Measurements from ENCODE around the gene CHD9.

Gene CHD9

GRCh38 chr16:53166099-53166498 lies 111.3 kb downstream of the CHD9 start:
- no peak overlapping the region for H2AK5ac ChIP-seq (ENCODE audit: low read length)
- H4K8ac ChIP-seq (ENCODE audit: low read depth, low read length): no peak overlapping the region
- no peak overlapping the region for H3K27ac ChIP-seq (ENCODE audit: low read depth, low read length)
- H4K91ac ChIP-seq (ENCODE audit: low read depth, low read length): no peak overlapping the region
- H3K79me1 ChIP-seq (ENCODE audit: low read length): no peaks in the 10 kb centered on the region
- H2AFZ ChIP-seq (ENCODE audit: insufficient read depth, low read length, poor library complexity): no peak overlapping the region
- no peak overlapping the region for H3K23ac ChIP-seq (ENCODE audit: low read length)
- peak in 1 of 2 donors; percentile 34 for DNase-seq
- no peak overlapping the region for H3K4ac ChIP-seq (ENCODE audit: low read depth, low read length)
- no peak overlapping the region for H2BK5ac ChIP-seq (ENCODE audit: low read depth, low read length, poor library complexity)
- no peak overlapping the region for H4K12ac ChIP-seq (ENCODE audit: low read depth, low read length)
- no peak overlapping the region for H2BK120ac ChIP-seq (ENCODE audit: insufficient read depth, low read length, poor library complexity)
- H3K14ac ChIP-seq (ENCODE audit: low read length): no peak overlapping the region
- H3K36me3 ChIP-seq (ENCODE audit: control insufficient read depth in 1 of 2, insufficient read depth in 2 of 2, low read length in 2 of 2): peaks cover 1 to 2% of the 10 kb centered on the region in 2 experiments
- H3K4me2 ChIP-seq (ENCODE audit: low read length): no peak overlapping the region
- no peaks in the 10 kb centered on the region for H3K9me3 ChIP-seq (ENCODE audit: insufficient read depth, low read depth, low read length)
- no peaks in the 10 kb centered on the region for H3K4me1 ChIP-seq (ENCODE audit: control insufficient read depth in 1 of 2, insufficient read depth in 2 of 2, low read length in 2 of 2)
- no peak overlapping the region for H2BK12ac ChIP-seq (ENCODE audit: low read length)
- H3K18ac ChIP-seq (ENCODE audit: low read length): no peak overlapping the region
- H3K79me2 ChIP-seq (ENCODE audit: control insufficient read depth, insufficient read depth, low read length, poor library complexity): no peaks in the 10 kb centered on the region
- H3K9ac ChIP-seq (ENCODE audit: low read length): no peak overlapping the region
- H3K4me3 ChIP-seq (ENCODE audit: low read depth, low read length): no peak overlapping the region
- no peaks in the 10 kb centered on the region for H3K27me3 ChIP-seq (ENCODE audit: insufficient read depth, low read length)

- Histone ChIP-seq H3K18ac (ENCODE audit: low read length) (no peak overlapping the region), H3K9me3 (ENCODE audit: insufficient read depth, low read depth, low read length) (no peaks in the 10 kb centered on the region), H4K91ac (ENCODE audit: low read depth, low read length) (no peak overlapping the region), H2BK120ac (ENCODE audit: insufficient read depth, low read length, poor library complexity) (no peak overlapping the region), H4K12ac (ENCODE audit: low read depth, low read length) (no peak overlapping the region), H3K27ac (ENCODE audit: low read depth, low read length) (no peak overlapping the region), H3K36me3 (ENCODE audit: control insufficient read depth in 1 of 2, insufficient read depth in 2 of 2, low read length in 2 of 2) (no peaks in the 10 kb centered on the region), H3K4ac (ENCODE audit: low read depth, low read length) (no peak overlapping the region), H2AK5ac (ENCODE audit: low read length) (no peak overlapping the region), H3K4me1 (ENCODE audit: control insufficient read depth in 1 of 2, insufficient read depth in 2 of 2, low read length in 2 of 2) (no peaks in the 10 kb centered on the region), H3K23ac (ENCODE audit: low read length) (no peak overlapping the region), H4K8ac (ENCODE audit: low read depth, low read length) (no peak overlapping the region), H3K79me2 (ENCODE audit: control insufficient read depth, insufficient read depth, low read length, poor library complexity) (no peaks in the 10 kb centered on the region), H2BK5ac (ENCODE audit: low read depth, low read length, poor library complexity) (no peak overlapping the region), H3K9ac (ENCODE audit: low read length) (no peak overlapping the region), H3K4me2 (ENCODE audit: low read length) (no peak overlapping the region), H3K14ac (ENCODE audit: low read length) (no peak overlapping the region), H2AFZ (ENCODE audit: insufficient read depth, low read length, poor library complexity) (no peak overlapping the region), H3K4me3 (ENCODE audit: low read depth, low read length) (no peak overlapping the region), H2BK12ac (ENCODE audit: low read length) (no peak overlapping the region), H3K79me1 (ENCODE audit: low read length) (no peaks in the 10 kb centered on the region), H3K27me3 (ENCODE audit: insufficient read depth, low read length) (no peaks in the 10 kb centered on the region)
- peak in 1 of 2 donors; percentile 14 for DNase-seq
- whole genome bisulfite sequencing (ENCODE audit: extremely low coverage, insufficient coverage, insufficient read length): no CpG with 5 or more reads among the region's 6 CpGs
Observed at GRCh38 chr16:53168744-53169143, 114.0 kb downstream of the CHD9 start.

- no peaks in the 10 kb centered on the region for H3K79me1 ChIP-seq (ENCODE audit: low read length)
- no peak overlapping the region for H2AK5ac ChIP-seq (ENCODE audit: low read length)
- H3K36me3 ChIP-seq (ENCODE audit: control insufficient read depth in 1 of 2, insufficient read depth in 2 of 2, low read length in 2 of 2): peaks cover 0 to 1% of the 10 kb centered on the region in 2 experiments
- H2AFZ ChIP-seq (ENCODE audit: insufficient read depth, low read length, poor library complexity): no peak overlapping the region
- no peak overlapping the region for H4K12ac ChIP-seq (ENCODE audit: low read depth, low read length)
- H3K18ac ChIP-seq (ENCODE audit: low read length): no peak overlapping the region
- H3K4me2 ChIP-seq (ENCODE audit: low read length): no peak overlapping the region
- H3K4me3 ChIP-seq (ENCODE audit: low read depth, low read length): no peak overlapping the region
- no peaks in the 10 kb centered on the region for H3K79me2 ChIP-seq (ENCODE audit: control insufficient read depth, insufficient read depth, low read length, poor library complexity)
- no peak overlapping the region for H3K4ac ChIP-seq (ENCODE audit: low read depth, low read length)
- WGBS (ENCODE audit: extremely low coverage, insufficient coverage, insufficient read length): no CpG with 5 or more reads among the region's 4 CpGs
- H3K27ac ChIP-seq (ENCODE audit: low read depth, low read length): no peak overlapping the region
- no peak for DNase-seq
- no peak overlapping the region for H2BK12ac ChIP-seq (ENCODE audit: low read length)
- H2BK5ac ChIP-seq (ENCODE audit: low read depth, low read length, poor library complexity): no peak overlapping the region
- H4K8ac ChIP-seq (ENCODE audit: low read depth, low read length): no peak overlapping the region
- no peaks in the 10 kb centered on the region for H3K27me3 ChIP-seq (ENCODE audit: insufficient read depth, low read length)
- H3K9me3 ChIP-seq (ENCODE audit: insufficient read depth, low read depth, low read length): no peaks in the 10 kb centered on the region
- no peak overlapping the region for H3K9ac ChIP-seq (ENCODE audit: low read length)
- H3K4me1 ChIP-seq (ENCODE audit: control insufficient read depth in 1 of 2, insufficient read depth in 2 of 2, low read length in 2 of 2): no peaks in the 10 kb centered on the region
- no peak overlapping the region for H3K23ac ChIP-seq (ENCODE audit: low read length)
- H2BK120ac ChIP-seq (ENCODE audit: insufficient read depth, low read length, poor library complexity): no peak overlapping the region
- no peak overlapping the region for H3K14ac ChIP-seq (ENCODE audit: low read length)
- H4K91ac ChIP-seq (ENCODE audit: low read depth, low read length): no peak overlapping the region
Observed at GRCh38 chr16:53172517-53172916, 117.7 kb downstream of the CHD9 start.

GRCh38 chr16:53175118-53175517 lies 120.3 kb downstream of the CHD9 start:
- H3K14ac ChIP-seq (ENCODE audit: low read length): no peak overlapping the region
- H2AK5ac ChIP-seq (ENCODE audit: low read length): no peak overlapping the region
- no peaks in the 10 kb centered on the region for H3K4me1 ChIP-seq (ENCODE audit: control insufficient read depth in 1 of 2, insufficient read depth in 2 of 2, low read length in 2 of 2)
- H3K23ac ChIP-seq (ENCODE audit: low read length): no peak overlapping the region
- H3K4me2 ChIP-seq (ENCODE audit: low read length): no peak overlapping the region
- H3K36me3 ChIP-seq (ENCODE audit: control insufficient read depth in 1 of 2, insufficient read depth in 2 of 2, low read length in 2 of 2): peaks cover 0 to 1% of the 10 kb centered on the region in 2 experiments
- no peak overlapping the region for H3K4ac ChIP-seq (ENCODE audit: low read depth, low read length)
- DNase-seq: no peak
- no peak overlapping the region for H3K4me3 ChIP-seq (ENCODE audit: low read depth, low read length)
- WGBS (ENCODE audit: extremely low coverage, insufficient coverage, insufficient read length): no CpG with 5 or more reads among the region's 1 CpG
- no peak overlapping the region for H3K18ac ChIP-seq (ENCODE audit: low read length)
- no peak overlapping the region for H4K8ac ChIP-seq (ENCODE audit: low read depth, low read length)
- no peak overlapping the region for H2BK5ac ChIP-seq (ENCODE audit: low read depth, low read length, poor library complexity)
- H4K91ac ChIP-seq (ENCODE audit: low read depth, low read length): no peak overlapping the region
- no peak overlapping the region for H2AFZ ChIP-seq (ENCODE audit: insufficient read depth, low read length, poor library complexity)
- no peaks in the 10 kb centered on the region for H3K27me3 ChIP-seq (ENCODE audit: insufficient read depth, low read length)
- no peaks in the 10 kb centered on the region for H3K79me2 ChIP-seq (ENCODE audit: control insufficient read depth, insufficient read depth, low read length, poor library complexity)
- H2BK120ac ChIP-seq (ENCODE audit: insufficient read depth, low read length, poor library complexity): no peak overlapping the region
- H2BK12ac ChIP-seq (ENCODE audit: low read length): no peak overlapping the region
- no peaks in the 10 kb centered on the region for H3K9me3 ChIP-seq (ENCODE audit: insufficient read depth, low read depth, low read length)
- no peaks in the 10 kb centered on the region for H3K79me1 ChIP-seq (ENCODE audit: low read length)
- no peak overlapping the region for H3K9ac ChIP-seq (ENCODE audit: low read length)
- no peak overlapping the region for H3K27ac ChIP-seq (ENCODE audit: low read depth, low read length)
- H4K12ac ChIP-seq (ENCODE audit: low read depth, low read length): no peak overlapping the region

Data from trophoblast cell (in vitro differentiated cells and primary cell).